GM21367 (cell line): ENCODE results near the gene NECTIN1.
A peak's percentile ranks its signal among the peaks of the same experiment; 100 is the strongest.

Experiments
- ATAC-seq: cut with Tn5 transposase; IDR thresholded peaks from one replicate; pipeline ENCODE4 v1.9.1; 2021; ENCODE audit not compliant: unreplicated experiment

The NECTIN1 gene

GRCh38 chr11:119728651-119729580 is at the start of gene NECTIN1:
TSS of gene NECTIN1 (minus strand) at chr11:119729200. CDS start at chr11:119728553, 647 bp downstream.
- ATAC-seq = peak; percentile 68

GRCh38 chr11:119778391-119779194 is 49.6 kb upstream of the NECTIN1 start:
- ATAC-seq = no peak

- no peak for ATAC-seq
These were observed 48.9 kb upstream of the NECTIN1 start for GRCh38 chr11:119777940-119778339.

- no peak for ATAC-seq
These were observed 47.7 kb upstream of the NECTIN1 start for GRCh38 chr11:119776651-119777050.

GRCh38 chr11:119776031-119776636 is 47.1 kb upstream of the NECTIN1 start:
- no peak for ATAC-seq

- no peak for ATAC-seq
These were observed 45.3 kb upstream of the NECTIN1 start for GRCh38 chr11:119774172-119774763.

GRCh38 chr11:119772641-119773415 is 43.8 kb upstream of the NECTIN1 start:
- no peak for ATAC-seq

- no peak for ATAC-seq
These were observed 43.1 kb upstream of the NECTIN1 start for GRCh38 chr11:119772076-119772475.

- no peak for ATAC-seq
These were observed 42.3 kb upstream of the NECTIN1 start for GRCh38 chr11:119771172-119771770.

GRCh38 chr11:119765628-119766027 is 36.6 kb upstream of the NECTIN1 start:
- ATAC-seq = no peak

GRCh38 chr11:119764108-119764868 is 35.3 kb upstream of the NECTIN1 start:
- ATAC-seq = no peak

GRCh38 chr11:119763071-119763728 is 34.2 kb upstream of the NECTIN1 start:
- no peak for ATAC-seq

GRCh38 chr11:119759747-119760412 is 30.9 kb upstream of the NECTIN1 start:
- no peak for ATAC-seq

GRCh38 chr11:119759324-119759723 is 30.3 kb upstream of the NECTIN1 start:
- no peak for ATAC-seq

GRCh38 chr11:119758291-119758690 is 29.3 kb upstream of the NECTIN1 start:
- ATAC-seq = no peak

GRCh38 chr11:119757378-119757777 is 28.4 kb upstream of the NECTIN1 start:
- ATAC-seq = no peak

- no peak for ATAC-seq
These were observed 27.3 kb upstream of the NECTIN1 start for GRCh38 chr11:119756169-119756865.
